PC-3 (cell line): ENCODE results near the gene TAOK2. TPM values are rescaled to one million over a fixed set of nuclear protein-coding genes. Genes with fewer than 3 reads are reported as not detected.
"Not testable (repeated sequence)": the region's sequence is repeated elsewhere in the genome, so short reads cannot be mapped to it uniquely, and the experiment has no call there.

Experiments
- ATAC-seq: fragments of 200-7000 bp; cut with Tn5 transposase; 2 replicates; pipeline ENCODE4 v1.9.1; 2020; ENCODE audit warnings: mild to moderate bottlenecking, moderate library complexity
- BruUV-seq: library from RNA; stranded (reverse); fragments of 400-500 nt; replicated peaks from 2 replicates; lab custom pipeline; 2021; lab: Mats Ljungman, UMichigan
- CTCF ChIA-PET: fragments of 300-600 bp; sonication (Branson Sonifier 250); formaldehyde crosslinking; loops from one replicate; lab custom pipeline; 2022; ENCODE audit warnings: antibody characterized with exemption; lab: Charles Lee
- POLR2A ChIA-PET: fragments of 300-600 bp; sonication (Branson Sonifier 250); formaldehyde crosslinking; loops from one replicate; lab custom pipeline; 2022; ENCODE audit warnings: antibody characterized with exemption; ENCODE audit not compliant: unreplicated experiment; lab: Charles Lee
- DNase-seq: peaks from one replicate; pipeline ENCODE4 v3.0.0-alpha.2; 2015
- H2AFZ ChIP-seq: fragments of 300-600 bp; sonication (generic); 2 replicates; pipeline ENCODE4 v1.6.0; 2016; ENCODE audit warnings: antibody characterized with exemption, low read length
- H3F3A ChIP-seq: fragments of 300-600 bp; sonication (generic); one replicate; pipeline ENCODE4 v1.6.0; 2017; ENCODE audit warnings: antibody characterized with exemption, low read length, control low read depth, mild to moderate bottlenecking; ENCODE audit not compliant: unreplicated experiment
- H3K27ac ChIP-seq: fragments of 300-600 bp; sonication (generic); 2 replicates; pipeline ENCODE4 v1.5.1; 2016; ENCODE audit warnings: mild to moderate bottlenecking, low read length
- H3K27me3 ChIP-seq: fragments of 300-600 bp; sonication (generic); 2 replicates; pipeline ENCODE4 v1.6.1; 2016; ENCODE audit warnings: low read length, mixed read lengths
- H3K36me3 ChIP-seq: fragments of 300-600 bp; sonication (generic); 2 replicates; pipeline ENCODE4 v1.6.1; 2016; ENCODE audit warnings: low read depth, mixed run types, low read length, mixed read lengths
- H3K4me1 ChIP-seq: fragments of 300-600 bp; sonication (generic); 2 replicates; pipeline ENCODE4 v1.5.1; 2016; ENCODE audit warnings: low read length; ENCODE audit not compliant: insufficient read depth
- H3K4me2 ChIP-seq: fragments of 300-600 bp; sonication (generic); 2 replicates; pipeline ENCODE4 v1.6.0; 2016; ENCODE audit warnings: low read length
- H3K4me3 ChIP-seq: fragments of 300-600 bp; sonication (generic); 2 replicates; pipeline ENCODE4 v1.5.1; 2016; ENCODE audit warnings: mild to moderate bottlenecking, low read length, mixed read lengths
- H3K79me2 ChIP-seq: fragments of 300-600 bp; sonication (generic); 2 replicates; pipeline ENCODE4 v1.6.1; 2017; ENCODE audit warnings: low read length, mixed read lengths
- H3K9ac ChIP-seq: fragments of 300-600 bp; sonication (generic); 2 replicates; pipeline ENCODE4 v1.6.0; 2016; ENCODE audit warnings: mild to moderate bottlenecking, low read length
- H3K9me2 ChIP-seq: fragments of 300-600 bp; sonication (generic); replicated peaks from 2 replicates; pipeline ENCODE4 v1.6.1; 2016; ENCODE audit warnings: mixed run types, low read length, mixed read lengths
- H3K9me3 ChIP-seq: fragments of 300-600 bp; sonication (generic); 2 replicates; pipeline ENCODE4 v1.6.1; 2016; ENCODE audit warnings: low read length, mixed read lengths
- H4K20me1 ChIP-seq: fragments of 300-600 bp; sonication (generic); 2 replicates; pipeline ENCODE4 v1.6.1; 2016; ENCODE audit warnings: low read length, mixed read lengths
- EZH2 ChIP-seq: fragments of 300-600 bp; sonication (generic); IDR thresholded peaks from one replicate; pipeline ENCODE4 v1.6.1; 2017; ENCODE audit warnings: antibody characterized with exemption, mild to moderate bottlenecking, low read length; ENCODE audit not compliant: unreplicated experiment
- EZH2phosphoT487 ChIP-seq: fragments of 300-600 bp; sonication (generic); IDR thresholded peaks from 2 replicates; pipeline ENCODE4 v1.6.1; 2018; ENCODE audit warnings: mild to moderate bottlenecking, antibody characterized with exemption, low read length, borderline replicate concordance
- intact Hi-C: fragments of 100-400 bp; cut with micrococcal nuclease; formaldehyde crosslinking; loops from 2 replicates; pipeline ENCODE4 v1.9.0; 2023
- total RNA-seq: library from RNA; depleted of rRNA; stranded (reverse); fragments of >200 nt; gene quantifications from 2 replicates; pipeline ENCODE4 v1.2.3, GENCODE V29; 2014
- TF ChIP-seq, protein P1 (sequence below): fragments of 300-600 bp; sonication (generic); conservative IDR thresholded peaks from 2 replicates; pipeline ENCODE4 v1.5.1; 2017; ENCODE audit warnings: antibody characterized with exemption, low read depth, mild to moderate bottlenecking, low read length

The TAOK2 gene
- total RNA-seq, 1 experiment from 2014 or later, result 34.1 TPM

- Histone ChIP-seq H3K27ac (no peak within 1 kb of the TSS), H3K4me1 (no peaks in the 10 kb centered on the region), H3K79me2 (no peaks in the 10 kb centered on the region), H3K9ac (no peak within 1 kb of the TSS), H4K20me1 (no peaks in the 10 kb centered on the region), H2AFZ (peak within 1 kb of the TSS; percentile 57), H3K36me3 (no peaks in the 10 kb centered on the region), H3K27me3 (no peaks in the 10 kb centered on the region), H3K9me2 (no peaks in the 10 kb centered on the region), H3K4me3 (peak within 1 kb of the TSS; percentile 59), H3K4me2 (peak within 1 kb of the TSS; percentile 78), H3F3A (no peaks in the 10 kb centered on the region), H3K9me3 (no peaks in the 10 kb centered on the region)
- POLR2A ChIA-PET, result no interaction called here
- BruUV-seq, result no TSS peak
- intact Hi-C loops, result no loop called here
- DNase-seq (no peak), ATAC-seq (peak; percentile 65)
- CTCF ChIA-PET, result no interaction called here
- no peak for TF ChIP-seq EZH2phosphoT487
- TF ChIP-seq, protein P1, sequence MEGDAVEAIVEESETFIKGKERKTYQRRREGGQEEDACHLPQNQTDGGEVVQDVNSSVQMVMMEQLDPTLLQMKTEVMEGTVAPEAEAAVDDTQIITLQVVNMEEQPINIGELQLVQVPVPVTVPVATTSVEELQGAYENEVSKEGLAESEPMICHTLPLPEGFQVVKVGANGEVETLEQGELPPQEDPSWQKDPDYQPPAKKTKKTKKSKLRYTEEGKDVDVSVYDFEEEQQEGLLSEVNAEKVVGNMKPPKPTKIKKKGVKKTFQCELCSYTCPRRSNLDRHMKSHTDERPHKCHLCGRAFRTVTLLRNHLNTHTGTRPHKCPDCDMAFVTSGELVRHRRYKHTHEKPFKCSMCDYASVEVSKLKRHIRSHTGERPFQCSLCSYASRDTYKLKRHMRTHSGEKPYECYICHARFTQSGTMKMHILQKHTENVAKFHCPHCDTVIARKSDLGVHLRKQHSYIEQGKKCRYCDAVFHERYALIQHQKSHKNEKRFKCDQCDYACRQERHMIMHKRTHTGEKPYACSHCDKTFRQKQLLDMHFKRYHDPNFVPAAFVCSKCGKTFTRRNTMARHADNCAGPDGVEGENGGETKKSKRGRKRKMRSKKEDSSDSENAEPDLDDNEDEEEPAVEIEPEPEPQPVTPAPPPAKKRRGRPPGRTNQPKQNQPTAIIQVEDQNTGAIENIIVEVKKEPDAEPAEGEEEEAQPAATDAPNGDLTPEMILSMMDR, result no peak
- TF ChIP-seq EZH2, result no peak
Observed at GRCh38 chr16:30010844-30011713, 37.4 kb downstream of the TAOK2 start, which contains the start of gene DOC2A. TSS of gene DOC2A (minus strand) at chr16:30011027. CDS start at chr16:30010222, 805 bp downstream.

DNA sequence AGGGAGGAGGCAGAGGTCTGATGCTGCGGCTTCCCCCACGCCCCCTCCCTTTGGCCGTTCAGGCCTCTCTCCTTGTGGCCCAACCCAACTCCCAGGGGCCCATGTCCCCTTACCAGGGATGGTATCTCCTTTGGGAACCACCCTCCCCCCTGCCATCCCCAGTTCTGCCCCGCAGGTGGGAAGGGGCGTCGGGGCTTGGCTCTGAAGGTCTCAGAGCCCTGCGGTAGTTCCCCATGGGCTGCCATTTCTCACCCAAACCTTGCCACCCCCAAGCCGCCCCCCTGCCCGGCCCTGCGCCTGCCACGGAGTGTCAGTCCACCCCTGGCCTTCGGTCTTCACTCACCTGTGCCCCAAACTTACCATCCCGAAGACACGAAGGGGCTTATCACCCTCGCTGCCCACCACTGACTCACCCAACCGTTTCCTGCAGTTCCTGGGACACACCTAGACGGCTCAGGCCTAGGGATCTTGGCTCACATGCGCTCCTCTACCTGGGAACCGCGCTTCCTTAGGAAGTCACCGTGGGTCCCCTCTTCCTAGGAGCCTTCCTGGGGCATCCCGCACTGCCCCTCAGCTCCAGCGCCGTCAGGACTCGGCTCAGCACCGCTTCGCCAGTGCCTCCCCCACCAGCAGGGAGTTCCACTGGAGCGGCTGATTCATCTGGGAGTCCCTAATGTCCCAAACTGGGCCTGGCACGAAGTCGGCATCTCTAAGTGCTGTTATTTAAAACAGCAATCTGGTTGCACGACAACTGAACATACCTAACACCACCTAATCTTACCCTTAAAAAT, 38.2 kb downstream of the TAOK2 start:
- POLR2A ChIA-PET, result no interaction called here
- H4K20me1 ChIP-seq, result no peaks in the 10 kb centered on the region
- TF ChIP-seq, protein P1, result no peak
- no peak for TF ChIP-seq EZH2phosphoT487
- TF ChIP-seq EZH2, result no peak
- no peaks in the 10 kb centered on the region for H3K4me1 ChIP-seq
- no peaks in the 10 kb centered on the region for H3K27me3 ChIP-seq
- H3K9ac ChIP-seq, result no peak overlapping the region
- intact Hi-C loops, result no loop called here
- DNase-seq (no peak), ATAC-seq (no peak)
- no peak overlapping the region for H3K4me3 ChIP-seq
- no peaks in the 10 kb centered on the region for H3F3A ChIP-seq
- no peak overlapping the region for H2AFZ ChIP-seq
- BruUV-seq, result no TSS peak
- no peak overlapping the region for H3K27ac ChIP-seq
- CTCF ChIA-PET, result no interaction called here
- H3K36me3 ChIP-seq, result no peaks in the 10 kb centered on the region
- H3K79me2 ChIP-seq, result no peaks in the 10 kb centered on the region
- H3K9me3 ChIP-seq, result no peaks in the 10 kb centered on the region
- no peaks in the 10 kb centered on the region for H3K9me2 ChIP-seq
- H3K4me2 ChIP-seq, result no peak overlapping the region

DNA sequence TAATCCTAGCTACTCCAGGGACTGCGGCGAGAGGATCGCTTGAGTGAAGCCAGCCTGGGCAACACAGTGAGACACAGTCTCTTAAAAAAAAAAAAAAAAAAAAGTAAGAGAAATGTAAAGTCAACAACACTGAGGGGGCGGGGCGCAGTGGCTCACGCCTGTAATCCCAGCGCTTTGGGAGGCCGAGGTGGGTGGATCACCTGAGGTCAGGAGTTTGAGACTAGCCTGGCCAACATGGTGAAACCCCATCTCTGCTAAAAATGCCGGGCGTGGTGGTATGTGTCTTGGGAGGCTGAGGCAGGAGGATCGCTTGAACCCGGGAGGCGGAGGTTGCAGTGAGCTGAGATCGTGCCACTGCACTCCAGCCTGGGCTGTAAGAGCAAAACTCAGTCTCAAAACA, 38.9 kb downstream of the TAOK2 start:
- H2AFZ ChIP-seq, H3K9me3 ChIP-seq, H3K9me2 ChIP-seq, intact Hi-C loops, ATAC-seq, H3K9ac ChIP-seq, H3F3A ChIP-seq, H3K4me1 ChIP-seq, POLR2A ChIA-PET, H3K79me2 ChIP-seq, H3K27me3 ChIP-seq, DNase-seq, CTCF ChIA-PET, H3K4me2 ChIP-seq, H3K36me3 ChIP-seq, BruUV-seq, H4K20me1 ChIP-seq, H3K4me3 ChIP-seq, H3K27ac ChIP-seq: not testable (repeated sequence)

GRCh38 chr16:30015450-30015849, 41.8 kb downstream of the TAOK2 start:
- ATAC-seq, H3K27ac ChIP-seq, H3K9me2 ChIP-seq, H3K4me3 ChIP-seq, H3K9me3 ChIP-seq, H3K79me2 ChIP-seq, H3K4me1 ChIP-seq, DNase-seq, H3K9ac ChIP-seq, H4K20me1 ChIP-seq, H3K27me3 ChIP-seq, H3F3A ChIP-seq, H3K4me2 ChIP-seq, H3K36me3 ChIP-seq, H2AFZ ChIP-seq, POLR2A ChIA-PET, BruUV-seq, intact Hi-C loops: not testable (repeated sequence)
- CTCF ChIA-PET, result interaction anchor here (0.6 to 1.0 kb wide), 2 partner anchors 24 to 40 kb away, joined by 3 read pairs; no protein-coding TSS in a partner anchor
